Kidney (tissue), 14 donors: ENCODE data around the gene SOBP. TPM values are rescaled to one million over a fixed set of nuclear protein-coding genes. Genes with fewer than 3 reads are reported as not detected.

ENCODE experiments used
- DNase-seq, 5 donors: peaks; one replicate each; pipeline ENCODE4 v3.0.0-alpha.2; 2013 to 2020
- FAIRE-seq: peaks from 2 replicates; lab custom pipeline; 2012; peaks lifted over from hg19 to GRCh38; lab: Jason Lieb, UNC
- H3K27ac ChIP-seq, 2 donors: one replicate each; pipeline ENCODE4 v1.7.0; 2013; ENCODE audit warnings: low read depth in 2 of 2, low read length in 2 of 2, inconsistent platforms in 1 of 2
- H3K27me3 ChIP-seq: one replicate; pipeline ENCODE4 v1.7.1; 2013; ENCODE audit warnings: low read length, inconsistent platforms; ENCODE audit not compliant: control insufficient read depth, insufficient read depth
- H3K36me3 ChIP-seq, 3 donors: one replicate each; pipeline versions ENCODE4 v1.7.0 to v1.7.1; 2013; ENCODE audit warnings: low read length in 3 of 3, control low read depth in 1 of 3, inconsistent platforms in 1 of 3; ENCODE audit not compliant: insufficient read depth in 3 of 3, control insufficient read depth in 2 of 3
- H3K4me1 ChIP-seq, 3 donors: one replicate each; pipeline versions ENCODE4 v1.7.0 to v1.7.1; 2013; ENCODE audit warnings: low read length in 3 of 3, inconsistent platforms in 1 of 3, low read depth in 1 of 3; ENCODE audit not compliant: control insufficient read depth in 2 of 3, insufficient read depth in 2 of 3
- H3K4me3 ChIP-seq, 3 donors: one replicate each; pipeline versions ENCODE4 v1.7.0 to v1.8.1; 2013; ENCODE audit warnings: low read length in 3 of 3, control low read depth in 1 of 3, inconsistent platforms in 1 of 3
- H3K9ac ChIP-seq, 3 donors: one replicate each; pipeline versions ENCODE4 v1.7.0 to v1.7.1; 2013; ENCODE audit warnings: low read length in 3 of 3, control low read depth in 1 of 3, inconsistent platforms in 1 of 3
- H3K9me3 ChIP-seq, 3 donors: one replicate each; pipeline versions ENCODE4 v1.7.0 to v1.7.1; 2013; ENCODE audit warnings: low read length in 3 of 3, control low read depth in 1 of 3, inconsistent platforms in 1 of 3; ENCODE audit not compliant: control insufficient read depth in 2 of 3, insufficient read depth in 1 of 3
- intact Hi-C: fragments of 100-400 bp; cut with DNase I; formaldehyde crosslinking; loops from one replicate; pipeline ENCODE4 v1.11.1; 2022
- polyA plus RNA-seq: library from polyadenylated mRNA; stranded (reverse); fragments of 350-450 nt; fragmentation: Illumina TruSeq; extraction: RNeasy Lipid Tissue Mini Kit (QIAGEN cat#74804); gene quantifications from one replicate; pipeline ENCODE4 v1.2.3, GENCODE V29; 2014; ENCODE audit warnings: low read depth, low replicate concordance; ENCODE audit not compliant: insufficient read depth
- total RNA-seq: library from RNA; stranded (reverse); fragmentation: NEBNext Ultra II Directional; extraction: Animal tissue kit (Norgen Biotek cat#: 25700); gene quantifications from one replicate; pipeline ENCODE4 v1.2.1, GENCODE V29; 2021
- TF ChIP-seq, protein P1 (sequence below): IDR thresholded peaks from 3 replicates; pipeline ENCODE4 v1.5.1; 2012; ENCODE audit warnings: mild to moderate bottlenecking, moderate library complexity, borderline replicate concordance; ENCODE audit not compliant: insufficient read depth; ENCODE audit errors: extremely low read depth
- donor health status: control.
- donor health status: control.
- donor health status: control.
- donor health status: control.
- donor health status: control.
- donor health status: DM: yes; HTN: yes; CAD: no.
- donor health status: Normal renal cell carcinoma (clear cell type).

SOBP gene
- total and polyA plus RNA-seq, 2 donors from 2014 or later: 5.4 to 9.5 TPM

DNA sequence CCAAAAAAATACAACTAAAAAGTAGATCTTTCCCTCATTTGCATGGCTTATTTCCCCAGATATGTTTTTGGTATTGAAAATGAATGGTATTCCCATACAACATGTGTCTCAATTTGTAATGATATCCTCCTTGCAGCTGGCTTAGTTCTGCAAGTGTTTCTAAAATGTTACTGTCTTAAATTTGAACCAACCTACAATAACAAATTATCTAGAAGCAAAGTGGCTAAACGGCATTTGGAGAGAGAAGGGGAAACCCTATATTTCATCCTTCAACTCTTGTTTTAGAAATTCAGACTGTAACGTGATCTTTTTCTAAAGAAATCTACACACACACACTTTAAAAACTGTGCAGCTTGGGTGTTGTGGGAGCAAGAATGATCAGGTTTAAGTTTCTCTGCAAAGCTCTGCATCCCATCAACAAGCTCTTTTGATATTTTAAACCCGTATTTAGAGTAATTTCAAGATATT is 153.0 kb downstream of the SOBP start:
- intact Hi-C loops: no loop called here
- DNase-seq (peak in 1 of 5 donors; percentile 46), FAIRE-seq (no peak)
- Histone ChIP-seq H3K9me3 (no peaks in the 10 kb centered on the region), H3K27ac (no peak overlapping the region), H3K4me3 (no peak overlapping the region), H3K9ac (no peak overlapping the region), H3K36me3 (no peaks in the 10 kb centered on the region), H3K4me1 (peaks cover 0 to 5% (median 0%) of the 10 kb centered on the region in 3 donors), H3K27me3 (no peaks in the 10 kb centered on the region)
- TF ChIP-seq, protein P1, sequence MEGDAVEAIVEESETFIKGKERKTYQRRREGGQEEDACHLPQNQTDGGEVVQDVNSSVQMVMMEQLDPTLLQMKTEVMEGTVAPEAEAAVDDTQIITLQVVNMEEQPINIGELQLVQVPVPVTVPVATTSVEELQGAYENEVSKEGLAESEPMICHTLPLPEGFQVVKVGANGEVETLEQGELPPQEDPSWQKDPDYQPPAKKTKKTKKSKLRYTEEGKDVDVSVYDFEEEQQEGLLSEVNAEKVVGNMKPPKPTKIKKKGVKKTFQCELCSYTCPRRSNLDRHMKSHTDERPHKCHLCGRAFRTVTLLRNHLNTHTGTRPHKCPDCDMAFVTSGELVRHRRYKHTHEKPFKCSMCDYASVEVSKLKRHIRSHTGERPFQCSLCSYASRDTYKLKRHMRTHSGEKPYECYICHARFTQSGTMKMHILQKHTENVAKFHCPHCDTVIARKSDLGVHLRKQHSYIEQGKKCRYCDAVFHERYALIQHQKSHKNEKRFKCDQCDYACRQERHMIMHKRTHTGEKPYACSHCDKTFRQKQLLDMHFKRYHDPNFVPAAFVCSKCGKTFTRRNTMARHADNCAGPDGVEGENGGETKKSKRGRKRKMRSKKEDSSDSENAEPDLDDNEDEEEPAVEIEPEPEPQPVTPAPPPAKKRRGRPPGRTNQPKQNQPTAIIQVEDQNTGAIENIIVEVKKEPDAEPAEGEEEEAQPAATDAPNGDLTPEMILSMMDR: no peak

DNA sequence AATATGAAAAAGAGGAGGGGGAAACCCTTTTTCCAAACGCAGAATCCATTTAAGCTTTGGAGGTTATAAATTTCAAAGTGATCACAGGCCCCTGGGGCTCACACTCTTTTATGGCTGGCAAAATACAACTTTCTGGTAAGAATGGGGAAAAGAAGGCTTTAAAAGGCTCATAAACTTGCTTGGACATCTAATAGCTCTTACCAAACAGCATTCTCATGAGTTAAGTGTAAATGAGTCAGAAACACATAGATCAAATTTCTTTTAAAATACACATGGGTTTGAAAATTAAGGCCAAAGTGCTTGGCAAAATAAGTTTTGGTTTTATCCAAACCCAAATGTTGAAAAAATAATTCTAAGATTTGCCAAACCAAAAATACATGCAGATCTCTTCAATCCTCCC is 154.6 kb downstream of the SOBP start:
- no peaks in the 10 kb centered on the region for H3K9me3 ChIP-seq
- H3K4me3 ChIP-seq: no peak overlapping the region
- no peak for DNase-seq
- no peaks in the 10 kb centered on the region for H3K27me3 ChIP-seq
- FAIRE-seq: no peak
- no peak overlapping the region for H3K9ac ChIP-seq
- no peaks in the 10 kb centered on the region for H3K36me3 ChIP-seq
- TF ChIP-seq, protein P1: no peak
- no peak overlapping the region for H3K27ac ChIP-seq
- intact Hi-C loops: no loop called here
- peaks cover 0 to 5% (median 0%) of the 10 kb centered on the region in 3 donors for H3K4me1 ChIP-seq

DNA sequence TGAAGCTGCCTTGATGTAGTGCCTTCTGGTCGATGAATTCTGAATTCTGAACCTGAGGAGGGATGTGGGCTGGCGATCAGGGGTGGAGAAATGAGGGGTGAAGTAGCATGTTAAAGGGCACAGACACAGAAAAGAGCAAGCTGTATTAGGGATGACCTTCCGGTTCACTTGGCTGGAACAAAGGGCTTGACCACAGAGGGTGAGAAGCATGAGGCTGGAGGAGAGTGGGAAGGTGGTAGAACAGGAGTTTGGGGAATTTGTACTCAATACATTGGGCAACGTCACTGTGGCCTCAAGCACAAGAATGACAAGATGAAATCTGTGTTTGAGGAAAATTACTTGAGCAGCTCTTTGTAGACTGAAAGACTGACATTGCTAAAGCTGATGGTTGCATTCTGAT is 155.8 kb downstream of the SOBP start:
- no peaks in the 10 kb centered on the region for H3K9me3 ChIP-seq
- peaks cover 0 to 5% (median 0%) of the 10 kb centered on the region in 3 donors for H3K4me1 ChIP-seq
- TF ChIP-seq, protein P1: no peak
- DNase-seq: no peak
- no peak overlapping the region for H3K27ac ChIP-seq
- H3K4me3 ChIP-seq: no peak overlapping the region
- intact Hi-C loops: no loop called here
- no peak for FAIRE-seq
- no peaks in the 10 kb centered on the region for H3K27me3 ChIP-seq
- no peaks in the 10 kb centered on the region for H3K36me3 ChIP-seq
- no peak overlapping the region for H3K9ac ChIP-seq

DNA sequence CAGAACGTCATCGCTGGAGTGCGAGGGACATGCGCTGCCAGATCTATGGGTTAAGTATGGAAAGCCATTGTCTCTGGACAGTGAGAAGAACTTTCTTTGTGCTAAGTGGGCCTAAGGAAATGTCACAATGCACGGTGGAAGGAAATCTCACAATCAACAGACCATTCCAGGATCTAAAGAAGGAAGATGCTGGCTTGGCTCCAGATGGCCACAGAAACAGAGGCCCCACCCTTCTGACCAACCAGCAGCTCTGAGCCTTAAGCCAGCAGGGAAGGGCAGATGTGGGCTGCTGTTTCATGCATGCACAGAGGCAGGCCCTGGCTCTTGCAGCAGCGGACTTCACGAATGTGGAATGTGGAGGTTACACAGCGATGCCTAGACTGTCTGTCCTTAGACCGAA is 156.3 kb downstream of the SOBP start:
- no peaks in the 10 kb centered on the region for H3K9me3 ChIP-seq
- DNase-seq (no peak), FAIRE-seq (no peak)
- intact Hi-C loops: no loop called here
- H3K4me3 ChIP-seq: no peak overlapping the region
- no peaks in the 10 kb centered on the region for H3K27me3 ChIP-seq
- no peaks in the 10 kb centered on the region for H3K36me3 ChIP-seq
- H3K27ac ChIP-seq: no peak overlapping the region
- H3K4me1 ChIP-seq: peaks cover 0 to 5% (median 0%) of the 10 kb centered on the region in 3 donors
- TF ChIP-seq, protein P1: no peak
- no peak overlapping the region for H3K9ac ChIP-seq
